GM18858 (cell line): ENCODE measurements around the gene RER1.
"Not testable (repeated sequence)": the region's sequence is repeated elsewhere in the genome, so short reads cannot be mapped to it uniquely, and the experiment has no call there.

Experiments used
- ATAC-seq: cut with Tn5 transposase; IDR thresholded peaks from one replicate; pipeline ENCODE4 v1.9.1; 2021; ENCODE audit not compliant: unreplicated experiment

The RER1 gene

DNA sequence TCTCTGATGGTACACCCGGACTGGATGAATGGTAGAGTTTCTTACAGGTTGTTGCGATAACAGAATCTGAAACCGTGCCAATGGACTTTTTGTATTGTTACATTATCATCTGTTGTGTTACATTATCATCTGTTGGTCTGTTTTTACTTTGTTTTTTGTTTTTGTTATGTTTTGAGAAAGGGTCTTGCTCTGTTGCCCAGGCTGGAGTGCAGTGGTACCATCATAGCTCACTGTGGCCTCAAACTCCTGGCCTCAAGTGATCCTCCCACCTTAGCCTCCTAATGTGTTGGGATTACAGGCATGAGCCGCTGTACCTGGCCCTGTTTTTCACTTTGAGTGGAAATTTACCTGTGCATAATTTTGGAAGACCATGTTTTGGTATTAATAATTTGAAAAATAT is 30.9 kb downstream of the RER1 start:
- ATAC-seq = no peak

DNA sequence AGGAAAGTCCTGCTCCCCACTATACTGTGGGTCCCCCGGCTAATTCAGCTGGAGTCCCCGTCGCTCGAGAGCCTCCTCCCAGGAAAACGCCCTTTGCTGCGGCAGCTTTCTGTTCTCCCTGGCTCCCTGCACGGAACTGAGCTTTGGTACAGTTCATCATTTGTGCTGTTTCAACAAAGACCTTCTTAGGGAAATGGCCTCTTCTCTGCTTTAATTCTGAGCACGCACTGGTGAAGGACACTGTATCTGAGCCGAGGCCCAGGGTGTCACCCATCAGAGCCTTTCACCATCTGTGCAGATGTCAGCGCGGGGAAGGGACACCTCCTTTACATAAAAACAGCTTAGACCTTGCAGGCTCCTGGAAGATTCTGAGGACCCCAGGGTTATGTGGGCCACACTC is 34.3 kb downstream of the RER1 start:
- no peak for ATAC-seq

GRCh38 chr1:2426540-2426939 is 34.9 kb downstream of the RER1 start:
- no peak for ATAC-seq

DNA sequence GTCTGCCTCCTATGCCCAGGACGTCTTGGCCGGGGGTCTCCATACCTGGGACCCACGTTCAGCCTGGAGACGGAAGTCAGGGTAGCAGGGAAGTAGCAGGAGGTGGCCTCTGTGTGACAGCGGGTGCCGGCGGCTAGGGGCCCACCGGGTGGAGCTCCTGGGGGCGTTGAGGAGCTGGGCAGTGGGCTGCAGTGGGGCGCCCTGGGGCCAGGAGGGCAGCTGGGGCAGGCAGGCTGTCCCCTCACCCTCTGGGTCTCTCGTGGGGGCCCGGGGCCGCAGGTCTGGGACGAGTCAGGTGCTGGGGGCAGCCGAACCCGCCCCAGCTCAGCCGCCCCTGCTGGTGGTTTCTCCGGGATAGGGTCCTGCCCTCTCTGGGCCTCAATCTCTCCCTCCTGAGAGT is 35.4 kb downstream of the RER1 start:
- ATAC-seq = no peak

DNA sequence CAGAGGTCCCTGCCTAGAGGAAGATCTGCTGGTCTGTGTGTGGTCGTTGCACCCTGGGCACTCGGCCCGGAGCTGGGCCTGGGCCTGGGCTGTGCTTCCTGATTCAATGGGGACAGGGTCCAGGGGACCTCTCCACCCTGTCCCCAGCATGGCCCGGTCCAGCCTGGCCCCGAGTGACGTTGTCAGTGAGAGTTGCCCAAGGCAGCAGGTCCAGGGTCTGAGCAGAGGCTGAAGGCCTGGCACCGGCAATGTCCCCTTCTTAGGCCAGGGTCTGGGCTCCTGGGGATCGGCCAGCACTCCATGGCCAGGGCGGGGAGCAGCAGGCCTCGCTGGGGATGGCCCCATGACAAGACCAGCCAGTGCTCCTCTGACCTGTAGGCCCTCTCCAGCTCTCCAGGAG is 36.3 kb downstream of the RER1 start:
- ATAC-seq = no peak

- no peak for ATAC-seq
Observed at GRCh38 chr1:2428490-2428889, 36.8 kb downstream of the RER1 start.

- ATAC-seq = no peak
Observed at GRCh38 chr1:2429780-2430591, 38.3 kb downstream of the RER1 start.

DNA sequence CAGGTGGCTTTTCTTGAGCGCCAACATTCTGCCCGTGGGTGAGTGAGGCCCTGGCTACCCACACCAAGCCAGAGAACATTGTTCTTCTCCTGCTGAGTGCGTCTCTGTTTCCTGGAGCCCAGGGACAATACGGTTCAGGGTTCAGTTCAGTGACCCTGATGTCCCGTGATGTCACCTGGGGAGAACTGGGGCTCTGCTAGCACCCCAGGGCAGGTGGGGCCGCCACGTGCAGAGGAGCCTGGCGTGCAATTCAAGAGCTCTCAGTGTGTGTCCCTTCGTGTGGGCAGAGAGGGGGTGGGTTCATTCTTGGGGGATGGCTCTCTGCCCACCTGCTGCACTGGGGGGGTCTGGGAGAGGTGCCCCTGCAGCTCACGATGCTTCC is 38.9 kb downstream of the RER1 start:
- no peak for ATAC-seq

DNA sequence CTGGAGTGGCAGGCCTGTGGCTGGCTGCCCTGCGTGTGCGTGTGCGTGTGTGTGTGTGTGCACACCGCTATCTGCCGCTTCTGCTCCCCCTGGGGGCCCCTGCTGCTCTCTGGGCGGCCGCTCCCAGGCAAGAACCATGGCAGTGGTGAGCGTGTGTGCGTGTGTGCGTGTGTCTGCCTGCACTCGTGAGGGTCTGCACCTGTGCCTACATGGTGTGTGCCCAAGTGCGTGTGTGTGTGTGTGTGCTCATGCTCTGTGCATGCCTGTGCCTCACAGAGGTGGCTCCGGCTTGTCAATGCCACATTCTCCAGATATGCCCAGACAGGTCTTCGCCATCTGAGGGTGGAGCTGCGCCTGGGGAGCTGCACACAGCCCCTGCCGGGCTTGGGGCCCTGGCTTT is 39.5 kb downstream of the RER1 start:
- no peak for ATAC-seq

DNA sequence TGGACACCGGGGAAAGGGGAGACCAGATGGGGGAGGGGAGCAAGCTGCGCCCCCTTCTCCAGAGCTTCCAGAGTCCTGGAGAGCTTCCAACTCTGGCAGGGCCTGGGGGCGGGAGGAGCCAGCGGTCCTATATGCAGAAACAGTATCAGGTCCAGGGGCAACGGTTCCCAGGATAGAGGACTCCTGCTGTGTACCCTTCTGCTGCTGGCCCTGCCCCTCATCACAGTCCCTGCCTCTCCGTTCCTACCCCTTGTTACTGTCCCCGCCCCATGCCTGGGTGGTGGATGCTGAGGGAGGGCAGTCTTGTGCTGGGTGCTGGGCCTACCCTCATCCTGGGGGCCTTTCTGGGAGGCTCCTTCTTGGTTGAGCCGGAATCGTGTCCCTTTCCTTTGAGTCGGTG is 39.9 kb downstream of the RER1 start:
- ATAC-seq = no peak

DNA sequence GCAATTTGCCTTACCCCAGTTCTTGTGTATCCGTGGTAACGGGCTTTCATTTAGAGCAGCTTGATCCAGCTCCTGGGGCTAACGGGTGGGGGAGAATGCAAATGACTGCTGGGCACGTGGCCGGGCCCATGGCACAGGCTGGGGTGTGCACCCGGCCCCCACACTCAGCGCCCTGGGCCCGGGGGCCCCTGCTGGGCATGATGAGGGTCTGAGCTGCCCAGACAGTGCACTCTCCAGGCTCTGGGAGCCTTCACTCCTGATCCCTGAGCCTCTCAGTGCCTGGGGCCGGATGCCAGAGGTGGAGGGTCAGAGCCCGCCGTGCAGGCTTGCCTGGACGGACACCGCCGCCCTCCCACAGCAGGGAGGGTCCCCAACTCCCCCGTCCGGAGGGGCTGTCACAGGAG is 40.8 kb downstream of the RER1 start:
- ATAC-seq = no peak

DNA sequence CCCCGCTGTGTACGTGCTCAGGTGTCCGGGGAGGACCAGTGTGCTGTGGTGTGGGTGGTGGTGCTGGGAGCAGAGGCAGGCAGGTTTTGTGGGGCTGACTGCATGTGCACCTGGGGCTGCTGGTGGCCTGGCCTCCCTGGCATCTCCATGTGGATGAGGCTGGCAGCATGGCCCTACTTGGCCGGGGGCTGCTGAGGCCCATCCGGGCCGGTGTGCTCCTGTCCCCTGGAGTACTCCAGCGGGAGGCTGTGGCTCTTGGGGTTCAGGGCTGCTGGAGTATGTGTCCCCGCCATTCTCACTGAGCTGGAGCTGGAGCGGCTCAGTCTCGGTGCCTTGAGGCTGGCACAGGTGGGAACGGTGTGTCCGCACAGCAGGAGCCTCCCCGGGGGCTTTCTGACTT is 41.6 kb downstream of the RER1 start:
- no peak for ATAC-seq

- ATAC-seq = no peak
Observed at GRCh38 chr1:2433936-2434655, 42.5 kb downstream of the RER1 start.

DNA sequence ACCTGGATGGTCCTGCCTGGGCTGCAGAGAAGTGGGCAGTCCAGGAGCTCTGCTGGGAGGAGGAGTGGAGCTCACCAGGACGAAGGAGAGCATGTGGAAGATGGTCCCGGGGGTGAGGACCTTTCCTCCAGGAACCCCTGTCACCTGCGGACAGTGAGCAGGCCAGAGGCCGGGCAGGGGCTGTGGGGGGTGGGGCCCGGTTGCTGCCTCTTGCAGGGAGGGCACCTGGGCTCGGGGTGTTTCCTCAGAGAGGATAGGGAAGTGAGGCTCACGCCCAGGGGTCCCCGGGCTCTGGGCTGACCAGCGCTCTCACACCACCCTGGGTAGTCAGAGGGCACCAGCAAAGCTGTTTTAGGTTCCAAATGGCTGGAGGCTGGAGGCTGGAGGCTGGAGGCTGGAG is 43.5 kb downstream of the RER1 start:
- ATAC-seq = no peak

DNA sequence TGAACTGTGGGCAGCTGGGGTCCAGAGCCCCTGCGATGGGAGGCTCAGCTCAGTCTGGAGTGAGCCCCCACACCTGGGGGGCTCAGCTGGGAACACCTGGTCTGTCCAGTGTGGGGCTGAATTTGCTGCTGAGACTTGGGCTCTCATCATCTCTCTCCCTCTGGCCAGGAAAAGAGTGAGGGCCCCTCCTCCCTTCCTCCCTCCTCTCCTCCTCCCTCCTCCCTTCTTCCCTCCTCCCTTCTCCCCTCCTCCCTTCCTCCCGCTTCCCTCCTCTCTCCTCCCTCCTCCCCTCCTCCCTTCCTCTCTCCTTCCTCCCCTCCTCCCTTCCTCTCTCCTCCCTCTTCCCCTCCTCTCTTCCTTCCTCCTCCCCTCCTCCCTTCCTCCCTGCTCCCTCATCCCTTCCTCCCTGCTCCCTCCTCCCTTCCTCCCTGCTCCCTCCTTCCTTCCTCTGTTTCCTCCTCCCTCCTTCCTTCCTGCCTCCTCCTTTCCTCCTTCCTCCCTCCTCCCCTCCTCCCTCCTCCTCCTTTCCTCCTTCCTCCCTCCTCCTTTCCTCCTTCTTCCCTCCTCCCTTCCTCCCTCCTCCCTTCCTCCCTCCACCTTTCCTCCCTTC is 44.2 kb downstream of the RER1 start:
- ATAC-seq = no peak

DNA sequence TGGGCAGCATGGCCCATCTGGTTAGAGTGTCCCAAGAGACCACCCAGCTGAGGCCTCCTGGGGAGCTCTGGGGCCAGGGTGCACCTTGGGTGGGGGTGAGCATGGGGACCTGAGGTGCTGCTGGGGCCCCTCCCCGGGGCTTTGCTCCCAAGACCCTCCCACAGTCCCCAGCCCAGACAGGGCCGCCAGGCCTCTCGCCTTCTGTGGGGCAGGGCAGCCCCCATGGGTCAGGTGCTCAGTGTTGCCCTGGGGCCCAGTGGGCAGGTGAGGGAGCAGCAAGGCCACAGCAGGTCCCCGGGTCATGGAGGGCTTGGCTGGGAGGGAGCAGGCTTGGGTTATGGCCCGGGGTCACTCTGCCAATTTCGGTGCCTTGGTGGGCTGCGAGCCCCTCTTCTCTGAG is 45.2 kb downstream of the RER1 start:
- no peak for ATAC-seq

DNA sequence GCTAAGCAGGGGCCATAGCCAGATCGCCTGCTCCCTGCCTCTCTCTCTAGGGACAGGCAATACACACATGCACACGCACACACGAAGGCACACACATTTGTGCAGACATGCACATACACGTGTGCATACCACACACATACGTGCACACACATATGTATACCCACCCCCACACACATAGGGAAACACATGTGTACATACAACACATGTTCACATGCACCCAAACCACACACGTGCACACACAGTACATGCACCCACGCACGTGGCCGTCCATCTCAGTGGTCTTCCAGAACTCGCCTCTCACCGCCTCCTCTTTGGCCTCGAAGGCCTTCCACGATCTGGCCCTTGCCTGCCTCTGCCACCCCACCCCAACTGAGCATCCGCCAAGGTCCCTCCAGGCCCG is 46.0 kb downstream of the RER1 start:
- ATAC-seq = no peak

DNA sequence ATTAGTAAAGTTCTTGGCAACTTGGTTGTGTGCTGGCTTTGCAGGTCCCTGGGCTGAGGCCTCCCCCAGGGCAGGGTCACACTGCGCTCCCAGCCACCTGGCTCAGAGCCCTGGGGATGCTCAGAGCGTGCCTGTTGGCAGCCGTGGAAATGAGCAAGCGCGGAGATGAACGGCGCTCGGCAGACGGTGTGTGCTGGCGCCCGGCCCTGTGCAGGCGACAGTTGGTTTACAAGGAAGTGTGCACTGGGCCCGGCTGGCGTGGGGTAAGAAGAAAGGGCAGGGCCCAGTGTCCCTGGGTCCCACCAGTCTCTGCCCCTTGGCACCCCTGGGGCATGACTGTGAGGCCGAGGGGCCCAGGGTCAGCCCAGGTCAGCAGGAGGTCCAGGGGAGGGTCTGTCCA is 46.4 kb downstream of the RER1 start:
- ATAC-seq = no peak

GRCh38 chr1:2438641-2439040 is 47.0 kb downstream of the RER1 start:
- ATAC-seq = no peak

DNA sequence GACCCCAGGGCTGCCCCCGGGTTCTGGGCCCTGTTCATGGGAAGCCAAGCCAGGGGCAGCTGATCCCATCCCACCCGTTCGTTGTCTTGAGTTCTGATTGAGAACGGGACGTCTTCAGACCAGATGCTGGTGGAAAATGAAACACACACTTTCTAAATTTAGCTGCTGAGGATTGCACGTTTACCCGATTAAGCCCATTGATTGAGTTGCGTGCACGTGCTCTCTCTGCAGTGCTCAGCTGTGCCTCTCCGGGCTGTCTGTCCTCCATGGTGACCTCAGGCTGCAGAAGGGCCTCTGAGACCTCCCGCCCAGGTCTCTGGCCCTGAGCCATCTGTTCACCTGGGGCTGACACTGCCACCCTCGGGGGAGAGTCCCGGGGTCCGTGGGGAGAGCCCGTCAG is 47.7 kb downstream of the RER1 start:
- no peak for ATAC-seq

DNA sequence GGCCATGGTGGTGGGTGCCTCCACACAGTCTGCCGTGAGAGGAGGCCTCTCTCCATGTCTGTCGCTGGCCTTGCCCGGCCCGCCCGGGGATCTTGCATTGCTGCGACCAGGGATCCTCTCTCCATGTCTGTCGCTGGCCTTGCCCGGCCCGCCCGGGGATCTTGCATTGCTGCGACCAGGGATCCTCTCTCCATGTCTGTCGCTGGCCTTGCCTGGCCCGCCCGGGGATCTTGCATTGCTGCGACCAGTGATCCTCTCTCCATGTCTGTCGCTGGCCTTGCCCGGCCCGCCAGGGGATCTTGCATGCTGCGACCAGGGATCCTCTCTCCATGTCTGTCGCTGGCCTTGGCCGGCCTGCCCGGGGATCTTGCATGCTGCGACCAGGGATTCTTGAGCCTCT is 48.7 kb downstream of the RER1 start:
- ATAC-seq = not testable (repeated sequence)

GRCh38 chr1:2441746-2442145 is 50.1 kb downstream of the RER1 start:
- no peak for ATAC-seq
